MM.1S (cell line): ENCODE measurements around the gene PRICKLE1.

Experiments
- DNase-seq: peaks from one replicate; pipeline ENCODE4 v3.0.0-alpha.2; 2015
- H2AFZ ChIP-seq: fragments of 300-600 bp; sonication (generic); 2 replicates; pipeline ENCODE4 v1.6.0; 2016; ENCODE audit warnings: antibody characterized with exemption, low read length
- H3F3A ChIP-seq: fragments of 300-600 bp; sonication (generic); 2 replicates; pipeline ENCODE4 v1.6.1; 2016; ENCODE audit warnings: mild to moderate bottlenecking, antibody characterized with exemption, low read length, moderate library complexity, mixed read lengths; ENCODE audit not compliant: insufficient read depth
- H3K27ac ChIP-seq: fragments of 300-600 bp; sonication (generic); 2 replicates; pipeline ENCODE4 v1.5.1; 2016; ENCODE audit warnings: mild to moderate bottlenecking, low read length
- H3K27me3 ChIP-seq: fragments of 300-600 bp; sonication (generic); replicated peaks from 2 replicates; pipeline ENCODE4 v1.6.0; 2016; ENCODE audit warnings: low read length; ENCODE audit not compliant: insufficient read depth
- H3K36me3 ChIP-seq: fragments of 300-600 bp; sonication (generic); replicated peaks from 2 replicates; pipeline ENCODE4 v1.6.1; 2016; ENCODE audit warnings: mild to moderate bottlenecking, low read length, mixed read lengths; ENCODE audit not compliant: insufficient read depth
- H3K4me1 ChIP-seq: fragments of 300-600 bp; sonication (generic); 2 replicates; pipeline ENCODE4 v1.6.1; 2016; ENCODE audit warnings: low read length, mixed read lengths
- H3K4me2 ChIP-seq: fragments of 300-600 bp; sonication (generic); 2 replicates; pipeline ENCODE4 v1.6.0; 2016; ENCODE audit warnings: low read depth, low read length
- H3K4me3 ChIP-seq: fragments of 300-600 bp; sonication (generic); 2 replicates; pipeline ENCODE4 v1.5.1; 2016; ENCODE audit warnings: low read length, mixed read lengths
- H3K79me2 ChIP-seq: fragments of 300-600 bp; sonication (generic); 2 replicates; pipeline ENCODE4 v1.6.1; 2016; ENCODE audit warnings: mixed run types, low read length, mixed read lengths
- H3K9ac ChIP-seq: fragments of 300-600 bp; sonication (generic); 2 replicates; pipeline ENCODE4 v1.6.1; 2016; ENCODE audit warnings: low read length, mixed read lengths
- H3K9me2 ChIP-seq: fragments of 300-600 bp; sonication (generic); replicated peaks from 2 replicates; pipeline ENCODE4 v1.6.1; 2016; ENCODE audit warnings: mild to moderate bottlenecking, low read length, mixed read lengths; ENCODE audit not compliant: insufficient read depth
- H3K9me3 ChIP-seq: fragments of 300-600 bp; sonication (generic); replicated peaks from 2 replicates; pipeline ENCODE4 v1.6.1; 2016; ENCODE audit warnings: mild to moderate bottlenecking, low read length, mixed read lengths; ENCODE audit not compliant: insufficient read depth
- H4K20me1 ChIP-seq: fragments of 300-600 bp; sonication (generic); 2 replicates; pipeline ENCODE4 v1.6.1; 2016; ENCODE audit warnings: mild to moderate bottlenecking, low read length, moderate library complexity, mixed read lengths; ENCODE audit not compliant: insufficient read depth
- CTCF ChIP-seq: fragments of 300-600 bp; sonication (generic); IDR thresholded peaks from 2 replicates; pipeline ENCODE4 v1.5.1; 2016; ENCODE audit warnings: antibody characterized with exemption, low read length, mixed read lengths
- EZH2 ChIP-seq: fragments of 300-600 bp; sonication (generic); optimal IDR thresholded peaks from 2 replicates; pipeline ENCODE3; 2017; ENCODE audit warnings: low read depth, mild to moderate bottlenecking, antibody characterized with exemption, low read length, mixed read lengths
- EZH2phosphoT487 ChIP-seq: fragments of 300-600 bp; sonication (generic); IDR thresholded peaks from 2 replicates; pipeline ENCODE4 v1.6.1; 2018; ENCODE audit warnings: antibody characterized with exemption, low read length

PRICKLE1 gene

GRCh38 chr12:42582498-42582897 is 7.0 kb downstream of the PRICKLE1 start:
- no peaks in the 10 kb centered on the region for H3K9me2 ChIP-seq
- no peaks in the 10 kb centered on the region for H3K36me3 ChIP-seq
- TF ChIP-seq EZH2phosphoT487 (no peak), CTCF (no peak), EZH2 (no peak)
- no peak overlapping the region for H3K4me3 ChIP-seq
- no peaks in the 10 kb centered on the region for H3K79me2 ChIP-seq
- H3K27me3 ChIP-seq = no peaks in the 10 kb centered on the region
- no peaks in the 10 kb centered on the region for H4K20me1 ChIP-seq
- no peak for DNase-seq
- no peaks in the 10 kb centered on the region for H3F3A ChIP-seq
- no peak overlapping the region for H3K4me2 ChIP-seq
- H2AFZ ChIP-seq = no peak overlapping the region
- H3K9ac ChIP-seq = no peak overlapping the region
- H3K27ac ChIP-seq = no peak overlapping the region
- no peaks in the 10 kb centered on the region for H3K4me1 ChIP-seq
- no peaks in the 10 kb centered on the region for H3K9me3 ChIP-seq

DNA sequence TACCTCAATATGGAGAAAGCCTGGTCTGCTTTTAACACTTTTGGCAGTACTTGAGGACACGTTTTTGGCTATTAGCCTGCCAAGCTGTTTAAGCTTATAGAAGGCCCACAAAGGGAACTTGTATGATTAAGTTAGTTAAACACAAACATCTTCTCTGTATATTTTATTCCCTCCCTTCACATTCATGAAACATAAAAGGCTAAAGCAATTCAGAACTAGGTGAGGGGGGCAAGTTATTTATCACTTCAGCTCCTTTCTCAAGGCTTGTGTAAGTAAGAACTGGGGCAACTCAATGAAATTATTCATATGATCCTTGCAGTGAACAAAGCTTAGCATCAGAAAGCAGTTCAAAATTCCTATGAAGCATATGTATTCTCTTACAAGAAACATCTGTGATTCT is 7.5 kb downstream of the PRICKLE1 start:
- H3K9me3 ChIP-seq = no peaks in the 10 kb centered on the region
- H3K4me2 ChIP-seq = no peak overlapping the region
- no peaks in the 10 kb centered on the region for H3K9me2 ChIP-seq
- H3K36me3 ChIP-seq = no peaks in the 10 kb centered on the region
- H3K27ac ChIP-seq = no peak overlapping the region
- H3F3A ChIP-seq = no peaks in the 10 kb centered on the region
- H3K4me1 ChIP-seq = no peaks in the 10 kb centered on the region
- no peak for DNase-seq
- no peak overlapping the region for H3K4me3 ChIP-seq
- no peak overlapping the region for H2AFZ ChIP-seq
- no peaks in the 10 kb centered on the region for H3K79me2 ChIP-seq
- no peaks in the 10 kb centered on the region for H3K27me3 ChIP-seq
- no peak overlapping the region for H3K9ac ChIP-seq
- TF ChIP-seq CTCF (no peak), EZH2phosphoT487 (no peak), EZH2 (no peak)
- H4K20me1 ChIP-seq = no peaks in the 10 kb centered on the region

DNA sequence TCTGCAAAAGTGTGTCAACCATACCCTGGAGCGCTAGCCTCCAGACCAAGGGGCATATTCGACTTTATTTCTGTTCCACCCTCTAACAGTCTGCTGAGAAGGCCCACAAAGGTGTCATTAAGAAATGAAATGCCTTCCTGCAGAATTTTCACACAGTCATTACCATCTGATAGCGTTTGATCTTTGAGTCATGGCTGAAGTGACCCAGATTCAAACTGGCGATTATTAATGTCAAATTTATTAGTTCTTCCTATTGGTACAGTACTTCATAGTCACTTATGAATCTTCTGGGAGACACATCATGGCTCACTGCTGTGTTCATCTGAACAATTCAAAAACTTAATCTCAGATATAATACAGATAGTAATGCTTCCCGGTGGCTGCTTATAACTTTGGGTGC is 13.2 kb downstream of the PRICKLE1 start:
- no peak overlapping the region for H3K27ac ChIP-seq
- no peak overlapping the region for H3K9ac ChIP-seq
- no peak for TF ChIP-seq CTCF
- no peak for TF ChIP-seq EZH2phosphoT487
- TF ChIP-seq EZH2 = no peak
- no peak overlapping the region for H3K4me3 ChIP-seq
- H3K4me2 ChIP-seq = no peak overlapping the region
- no peaks in the 10 kb centered on the region for H3K9me2 ChIP-seq
- H3K4me1 ChIP-seq = peaks cover 5% of the 10 kb centered on the region; the same call in 1 of the 2 replicates
- no peaks in the 10 kb centered on the region for H3F3A ChIP-seq
- no peak for DNase-seq
- H4K20me1 ChIP-seq = no peaks in the 10 kb centered on the region
- no peak overlapping the region for H2AFZ ChIP-seq
- H3K9me3 ChIP-seq = no peaks in the 10 kb centered on the region
- no peaks in the 10 kb centered on the region for H3K79me2 ChIP-seq
- H3K27me3 ChIP-seq = no peaks in the 10 kb centered on the region
- no peaks in the 10 kb centered on the region for H3K36me3 ChIP-seq

DNA sequence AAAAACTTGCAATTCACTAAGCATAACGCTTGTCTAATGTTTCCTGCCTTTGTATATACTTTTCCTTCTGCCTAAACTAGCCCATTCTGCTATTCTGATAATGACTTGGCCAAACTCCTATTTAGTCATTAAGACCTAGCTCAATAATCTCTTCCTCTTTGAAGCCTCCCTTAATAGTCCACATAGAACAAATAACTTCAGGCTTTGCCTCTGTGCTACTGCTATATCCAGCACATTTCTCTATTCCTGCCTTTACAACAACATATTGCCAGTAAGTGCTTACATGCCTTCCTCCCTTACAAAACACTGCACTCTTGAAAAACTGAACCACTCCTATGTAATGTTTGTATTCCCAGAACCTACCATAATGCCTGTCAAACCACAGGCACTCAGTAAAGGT is 13.8 kb downstream of the PRICKLE1 start:
- no peaks in the 10 kb centered on the region for H3K9me3 ChIP-seq
- H3K27me3 ChIP-seq = no peaks in the 10 kb centered on the region
- H4K20me1 ChIP-seq = no peaks in the 10 kb centered on the region
- H3K79me2 ChIP-seq = no peaks in the 10 kb centered on the region
- H3K27ac ChIP-seq = no peak overlapping the region
- H3K36me3 ChIP-seq = no peaks in the 10 kb centered on the region
- H3K4me3 ChIP-seq = no peak overlapping the region
- no peak overlapping the region for H2AFZ ChIP-seq
- no peak for TF ChIP-seq EZH2
- TF ChIP-seq EZH2phosphoT487 = no peak
- TF ChIP-seq CTCF = no peak
- H3K4me1 ChIP-seq = peaks cover 7% of the 10 kb centered on the region; the same call in 1 of the 2 replicates
- H3K9ac ChIP-seq = no peak overlapping the region
- no peak overlapping the region for H3K4me2 ChIP-seq
- no peak for DNase-seq
- H3F3A ChIP-seq = no peaks in the 10 kb centered on the region
- no peaks in the 10 kb centered on the region for H3K9me2 ChIP-seq
